Activated naive CD4-positive, alpha-beta T cell treated with anti-CD3 and anti-CD28 coated beads, Interleukin-2, amount 50 U/mL, for 72 hours (primary cell): ENCODE results near the gene C1QL2. TPM values are rescaled to one million over a fixed set of nuclear protein-coding genes. Genes with fewer than 3 reads are reported as not detected.

Experiments used
- ATAC-seq, 2 donors: fragments of 150-1000 bp; cut with Tn5 transposase; 2 replicates each; pipeline ENCODE4 v1.10.0; 2021; ENCODE audit warnings: mild to moderate bottlenecking in 2 of 2, moderate library complexity in 2 of 2
- DNase-seq, 2 donors: peaks; one replicate each; pipeline ENCODE4 v3.0.0; 2021 to 2022; ENCODE audit warnings: low spot score in 2 of 2
- H3K27ac Mint-ChIP-seq, 2 donors: one replicate each; pipeline ENCODE4 v1.8.0; 2022; ENCODE audit warnings: mild to moderate bottlenecking in 2 of 2, mixed read lengths in 2 of 2
- H3K36me3 Mint-ChIP-seq, 2 donors: one replicate each; pipeline ENCODE4 v1.8.0; 2022; ENCODE audit warnings: mixed read lengths in 2 of 2
- H3K9me3 Mint-ChIP-seq, 2 donors: one replicate each; pipeline ENCODE4 v1.8.0; 2022; ENCODE audit warnings: mixed read lengths in 2 of 2
- total RNA-seq, 2 donors: library from RNA; stranded (reverse); gene quantifications; one replicate each; pipeline ENCODE4 v1.2.3, GENCODE V29; 2022

C1QL2 gene
- total RNA-seq, 2 donors from 2014 or later = not detected

GRCh38 chr2:119119076-119119785, 39.3 kb downstream of the C1QL2 start:
- H3K27ac Mint-ChIP-seq = no peak overlapping the region
- DNase-seq (no peak), ATAC-seq (no peak)

GRCh38 chr2:119117891-119118882, 40.4 kb downstream of the C1QL2 start:
- no peaks in the 10 kb centered on the region for H3K9me3 Mint-ChIP-seq
- ATAC-seq (no peak), DNase-seq (no peak)
- H3K36me3 Mint-ChIP-seq = no peaks in the 10 kb centered on the region
- no peak overlapping the region for H3K27ac Mint-ChIP-seq

More at GRCh38 chr2:119119076-119119785, 39.3 kb downstream of the C1QL2 start:
- H3K9me3 Mint-ChIP-seq = no peaks in the 10 kb centered on the region
- no peaks in the 10 kb centered on the region for H3K36me3 Mint-ChIP-seq

GRCh38 chr2:119117408-119117807, 41.1 kb downstream of the C1QL2 start:
- Mint-ChIP-seq H3K36me3 (no peaks in the 10 kb centered on the region), H3K27ac (no peak overlapping the region), H3K9me3 (no peaks in the 10 kb centered on the region)
- DNase-seq = no peak
- ATAC-seq = no peak

DNA sequence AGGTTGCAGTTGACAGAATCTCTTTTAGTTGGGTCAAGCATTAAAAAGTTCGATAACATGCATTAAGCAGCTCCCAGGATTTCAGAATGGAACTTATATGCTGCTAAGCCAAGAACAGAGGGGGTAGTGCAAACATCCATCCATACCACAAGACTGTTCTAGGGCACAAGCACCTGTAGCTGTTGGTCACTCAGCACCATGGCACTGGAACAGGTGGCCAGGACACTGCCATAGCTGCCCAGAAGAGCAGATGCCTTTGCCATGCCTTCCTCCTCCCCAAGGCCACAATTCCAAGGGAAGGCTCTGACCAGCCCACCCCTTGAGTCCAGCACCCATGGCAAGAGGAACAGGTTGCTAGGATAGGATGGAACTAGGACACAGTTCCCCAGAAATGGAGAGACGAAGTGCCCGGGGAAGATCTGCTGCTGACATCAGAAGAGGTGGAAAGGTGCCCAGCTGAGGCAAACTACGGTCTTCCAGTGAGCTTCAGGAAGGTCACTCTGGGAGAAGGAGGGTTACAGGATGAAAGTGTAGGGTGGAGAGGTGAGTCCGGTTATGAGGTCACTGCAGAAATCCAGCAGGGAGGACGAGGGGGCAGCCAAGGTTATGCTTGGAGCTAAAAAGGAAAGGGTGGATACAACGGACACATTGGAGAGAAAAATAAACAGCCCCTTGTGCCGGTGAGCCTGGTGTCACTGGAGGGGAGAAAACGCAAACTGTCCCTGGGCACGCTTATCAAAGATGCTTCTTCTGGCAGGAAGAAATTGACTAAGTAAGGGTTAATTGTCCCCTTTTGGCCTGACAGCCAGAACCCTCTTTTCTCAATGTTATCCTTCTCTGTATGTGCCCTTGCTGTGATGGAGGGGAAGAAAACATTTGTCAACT, 41.9 kb downstream of the C1QL2 start:
- ATAC-seq (no peak), DNase-seq (no peak)
- Mint-ChIP-seq H3K27ac (no peak overlapping the region), H3K9me3 (peaks cover 2 to 3% of the 10 kb centered on the region in 2 donors), H3K36me3 (peaks cover under 1 to 1% of the 10 kb centered on the region in 2 donors)

GRCh38 chr2:119114266-119114665, 44.3 kb downstream of the C1QL2 start:
- DNase-seq = no peak
- Mint-ChIP-seq H3K9me3 (peaks cover 8 to 12% of the 10 kb centered on the region in 2 donors), H3K36me3 (peaks cover 12 to 17% of the 10 kb centered on the region in 2 donors), H3K27ac (no peak overlapping the region)
- no peak for ATAC-seq

GRCh38 chr2:119113489-119113770, 45.1 kb downstream of the C1QL2 start:
- H3K9me3 Mint-ChIP-seq = peaks cover 8 to 12% of the 10 kb centered on the region in 2 donors
- peaks cover 12 to 17% of the 10 kb centered on the region in 2 donors for H3K36me3 Mint-ChIP-seq
- ATAC-seq (no peak), DNase-seq (no peak)
- no peak overlapping the region for H3K27ac Mint-ChIP-seq

DNA sequence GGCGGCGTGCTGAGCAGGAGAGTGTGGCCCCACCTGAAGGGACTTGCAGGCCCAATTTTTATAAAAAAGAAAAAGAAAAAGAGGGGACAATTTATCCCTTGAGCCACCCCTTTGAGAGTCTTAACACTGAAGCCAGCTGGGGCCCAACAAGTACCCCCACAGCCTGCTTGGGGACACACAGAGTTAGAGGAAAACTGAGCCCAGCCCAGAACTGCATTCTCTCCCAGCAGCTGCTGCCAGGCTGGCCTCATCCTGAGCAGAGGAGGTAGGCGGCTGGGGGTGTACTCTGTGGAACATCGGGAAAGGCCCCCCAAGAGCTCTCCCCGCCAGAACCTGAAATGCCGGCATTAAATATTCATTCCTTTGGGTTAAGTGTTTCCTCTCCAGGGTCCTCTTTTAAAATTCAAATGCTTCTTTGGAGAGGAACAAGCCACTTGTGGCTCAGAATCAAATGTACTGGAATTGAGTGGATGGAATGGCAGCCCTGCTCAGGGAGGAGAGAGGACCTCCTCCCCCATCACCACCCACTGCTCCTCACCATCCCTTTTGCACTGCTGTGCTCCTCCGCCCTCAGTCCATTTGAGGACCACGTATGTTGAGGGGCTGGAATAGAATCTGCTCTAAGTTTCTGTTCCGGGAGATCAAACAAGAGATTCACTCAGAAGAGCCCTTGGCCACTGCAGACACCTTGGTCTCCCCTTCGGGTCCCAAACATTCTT, 45.6 kb downstream of the C1QL2 start:
- Mint-ChIP-seq H3K27ac (no peak overlapping the region), H3K9me3 (peaks cover 8 to 12% of the 10 kb centered on the region in 2 donors), H3K36me3 (peaks cover 12 to 17% of the 10 kb centered on the region in 2 donors)
- no peak for DNase-seq
- ATAC-seq = no peak

DNA sequence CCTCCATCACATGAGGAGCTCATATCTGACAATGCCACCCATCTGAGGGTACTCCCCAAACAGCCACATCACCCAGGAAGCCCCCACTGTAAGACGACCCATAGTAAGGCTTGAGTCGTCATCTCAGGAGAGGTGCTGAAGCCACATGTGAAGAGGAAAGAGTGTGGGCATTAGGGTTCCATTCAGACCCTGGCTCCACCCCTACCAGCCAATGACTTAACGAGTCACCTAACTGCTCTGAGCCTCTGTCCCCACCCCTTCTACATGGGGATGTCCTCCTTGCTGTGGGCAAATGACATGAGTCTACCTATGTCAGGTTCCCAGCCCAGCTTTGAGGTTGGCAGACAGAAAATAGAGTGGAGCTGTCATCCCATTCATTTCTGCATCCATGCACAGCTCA, 46.3 kb downstream of the C1QL2 start:
- H3K9me3 Mint-ChIP-seq = peaks cover 13 to 15% of the 10 kb centered on the region in 2 donors
- no peak overlapping the region for H3K27ac Mint-ChIP-seq
- ATAC-seq (peak; percentile 20 to 70), DNase-seq (no peak)
- H3K36me3 Mint-ChIP-seq = peaks cover 12 to 17% of the 10 kb centered on the region in 2 donors

DNA sequence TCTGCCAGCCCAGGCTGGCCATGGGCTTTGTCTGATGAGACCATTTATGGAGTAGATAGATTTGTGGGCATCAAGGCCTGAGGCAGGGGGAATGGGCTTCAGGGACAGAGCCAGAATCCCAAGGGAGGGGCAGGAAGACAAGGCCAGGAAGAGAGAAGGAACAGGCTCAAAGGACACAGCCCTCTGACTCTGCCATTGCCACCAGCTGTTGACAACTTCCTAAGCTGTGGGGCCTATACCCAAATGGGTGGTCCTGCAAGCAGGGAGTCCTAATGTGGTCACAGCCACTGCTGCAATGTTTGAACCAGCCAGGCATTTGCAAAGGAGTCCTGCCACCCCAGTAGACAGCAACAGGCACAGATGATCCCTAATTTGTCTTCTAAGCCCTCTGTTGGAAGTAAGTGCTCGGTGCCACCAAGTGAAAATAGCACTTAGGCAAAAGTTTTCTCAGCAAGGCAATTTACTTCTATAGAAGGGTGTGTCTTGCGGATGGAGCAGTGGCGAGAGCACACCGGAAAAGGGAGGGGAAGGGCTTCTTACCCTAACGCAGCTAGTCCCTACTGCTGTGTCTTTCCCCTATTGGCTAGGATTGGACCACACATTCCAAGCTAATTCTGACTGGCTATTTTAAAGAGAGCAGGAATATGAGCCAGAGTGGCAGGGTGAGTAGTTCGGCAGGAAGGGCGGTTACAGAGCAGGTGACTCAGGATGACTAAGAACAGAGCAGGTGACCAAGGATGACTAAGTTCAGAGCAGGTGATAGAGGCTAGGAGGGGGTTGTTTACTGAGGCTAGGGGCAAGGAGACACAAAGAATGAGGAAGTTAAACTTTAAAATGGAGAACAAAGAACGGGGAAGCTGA, 47.2 kb downstream of the C1QL2 start:
- peak overlapping the region in 1 of 2 donors; percentile 41 for H3K27ac Mint-ChIP-seq
- H3K36me3 Mint-ChIP-seq = peaks cover 12 to 17% of the 10 kb centered on the region in 2 donors
- DNase-seq (no peak), ATAC-seq (peak in 1 of 2 donors; percentile 52)
- H3K9me3 Mint-ChIP-seq = peaks cover 18 to 20% of the 10 kb centered on the region in 2 donors

- no peak overlapping the region for H3K27ac Mint-ChIP-seq
- H3K36me3 Mint-ChIP-seq = peaks cover 17% of the 10 kb centered on the region in 2 donors
- ATAC-seq (no peak), DNase-seq (no peak)
- peaks cover 23 to 25% of the 10 kb centered on the region in 2 donors for H3K9me3 Mint-ChIP-seq
These were observed 48.7 kb downstream of the C1QL2 start for GRCh38 chr2:119109866-119110265.

GRCh38 chr2:119108186-119108585, 50.4 kb downstream of the C1QL2 start:
- Mint-ChIP-seq H3K36me3 (peaks cover 17 to 22% of the 10 kb centered on the region in 2 donors), H3K27ac (no peak overlapping the region), H3K9me3 (peaks cover 29 to 31% of the 10 kb centered on the region in 2 donors)
- no peak for ATAC-seq
- no peak for DNase-seq

DNA sequence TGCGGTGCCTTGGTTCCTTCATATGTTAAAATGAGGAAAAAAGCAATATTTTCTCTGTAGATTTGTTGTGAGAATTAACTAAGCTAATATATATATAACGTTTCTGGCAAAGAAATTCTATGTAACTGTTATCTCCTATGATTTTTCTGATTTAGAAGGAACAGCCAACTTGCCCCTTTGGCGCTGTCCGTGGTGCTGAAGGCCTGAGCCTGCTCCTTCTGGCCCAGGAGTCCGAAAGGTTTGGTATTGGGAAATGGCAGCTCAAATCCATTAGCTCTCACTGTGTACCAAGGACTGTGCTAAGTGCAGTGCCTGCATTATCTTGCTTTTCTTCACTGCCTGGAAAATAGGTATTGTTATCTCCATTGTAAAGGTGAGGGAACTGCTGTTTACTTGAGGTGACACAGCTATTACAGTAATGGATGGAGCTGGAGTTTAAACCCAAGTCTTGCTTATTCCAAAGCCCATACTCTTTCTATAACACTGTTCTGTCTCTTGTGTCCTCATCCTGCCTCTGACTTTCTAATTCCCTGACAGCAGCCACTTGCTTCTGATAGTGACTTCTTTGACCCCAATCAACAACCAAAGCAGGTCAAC, 52.2 kb downstream of the C1QL2 start:
- DNase-seq (peak in 1 of 2 donors; percentile 52), ATAC-seq (no peak)
- H3K9me3 Mint-ChIP-seq = peaks cover 23 to 32% of the 10 kb centered on the region in 2 donors
- H3K27ac Mint-ChIP-seq = no peak overlapping the region
- peaks cover 13 to 19% of the 10 kb centered on the region in 2 donors for H3K36me3 Mint-ChIP-seq
